OCI-LY1 (cell line): ENCODE measurements around the gene GCSH.

Experiments used
- H2AFZ ChIP-seq: fragments of 200-600 bp; sonication (generic), shearing (Covaris generic); 2 replicates; pipeline ENCODE4 v1.6.0; 2014; ENCODE audit warnings: antibody characterized with exemption, mild to moderate bottlenecking, low read length
- H3F3A ChIP-seq: fragments of 200-600 bp; sonication (generic), shearing (Covaris generic); 2 replicates; pipeline ENCODE4 v1.6.0; 2014; ENCODE audit warnings: mild to moderate bottlenecking, antibody characterized with exemption, low read length, moderate library complexity; ENCODE audit not compliant: insufficient read depth
- H3K27ac ChIP-seq: fragments of 200-600 bp; sonication (generic); 2 replicates; pipeline ENCODE4 v1.5.1; 2014; ENCODE audit warnings: low read length, mixed run types, mild to moderate bottlenecking, low read depth; ENCODE audit not compliant: poor library complexity, severe bottlenecking
- H3K27me3 ChIP-seq: fragments of 200-600 bp; sonication (generic); 2 replicates; pipeline ENCODE4 v1.6.0; 2014; ENCODE audit warnings: antibody characterized with exemption, mild to moderate bottlenecking, low read length, moderate library complexity; ENCODE audit not compliant: insufficient read depth
- H3K36me3 ChIP-seq: fragments of 200-600 bp; sonication (generic); 2 replicates; pipeline ENCODE4 v1.6.1; 2014; ENCODE audit warnings: mild to moderate bottlenecking, antibody characterized with exemption, low read length, moderate library complexity, mixed read lengths; ENCODE audit not compliant: insufficient read depth
- H3K4me1 ChIP-seq: fragments of 200-600 bp; sonication (generic); 2 replicates; pipeline ENCODE4 v1.5.1; 2014; ENCODE audit warnings: mild to moderate bottlenecking, low read length, moderate library complexity; ENCODE audit not compliant: insufficient read depth, severe bottlenecking
- H3K4me2 ChIP-seq: fragments of 200-600 bp; sonication (generic), shearing (Covaris generic); 2 replicates; pipeline ENCODE4 v1.6.1; 2014; ENCODE audit warnings: low read length
- H3K4me3 ChIP-seq: fragments of 200-600 bp; sonication (generic); 2 replicates; pipeline ENCODE4 v1.5.1; 2014; ENCODE audit warnings: low read length, low read depth, mild to moderate bottlenecking, mixed read lengths; ENCODE audit not compliant: poor library complexity, severe bottlenecking
- H3K79me2 ChIP-seq: fragments of 200-600 bp; shearing (Covaris generic); 2 replicates; pipeline ENCODE4 v1.6.1; 2016; ENCODE audit warnings: mixed run types, low read length, mixed read lengths; ENCODE audit not compliant: insufficient read depth
- H3K9ac ChIP-seq: fragments of 200-600 bp; sonication (generic), shearing (Covaris generic); 2 replicates; pipeline ENCODE4 v1.6.1; 2014; ENCODE audit warnings: mild to moderate bottlenecking, low read length, mixed read lengths
- H3K9me2 ChIP-seq: fragments of 200-600 bp; sonication (generic), shearing (Covaris generic); 2 replicates; pipeline ENCODE4 v1.6.1; 2014; ENCODE audit warnings: low read depth, mild to moderate bottlenecking, low read length, mixed read lengths
- H3K9me3 ChIP-seq: fragments of 200-600 bp; shearing (Covaris generic); 2 replicates; pipeline ENCODE4 v1.6.1; 2014; ENCODE audit warnings: low read length, mixed read lengths
- H4K20me1 ChIP-seq: fragments of 200-600 bp; sonication (generic), shearing (Covaris generic); 2 replicates; pipeline ENCODE4 v1.6.0; 2016; ENCODE audit warnings: mild to moderate bottlenecking, low read length; ENCODE audit not compliant: insufficient read depth
- CTCF ChIP-seq: fragments of 200-600 bp; sonication (generic), shearing (Covaris generic); IDR thresholded peaks from 2 replicates; pipeline ENCODE4 v1.5.1; 2017; ENCODE audit warnings: mild to moderate bottlenecking, antibody characterized with exemption, low read length, moderate library complexity, mixed read lengths
- EZH2 ChIP-seq: fragments of 200-600 bp; sonication (generic), shearing (Covaris generic); IDR thresholded peaks from 2 replicates; pipeline ENCODE4 v1.8.0; 2017; ENCODE audit warnings: borderline replicate concordance, mixed run types, mild to moderate bottlenecking, antibody characterized with exemption, low read length, moderate library complexity, mixed read lengths

GCSH gene

DNA sequence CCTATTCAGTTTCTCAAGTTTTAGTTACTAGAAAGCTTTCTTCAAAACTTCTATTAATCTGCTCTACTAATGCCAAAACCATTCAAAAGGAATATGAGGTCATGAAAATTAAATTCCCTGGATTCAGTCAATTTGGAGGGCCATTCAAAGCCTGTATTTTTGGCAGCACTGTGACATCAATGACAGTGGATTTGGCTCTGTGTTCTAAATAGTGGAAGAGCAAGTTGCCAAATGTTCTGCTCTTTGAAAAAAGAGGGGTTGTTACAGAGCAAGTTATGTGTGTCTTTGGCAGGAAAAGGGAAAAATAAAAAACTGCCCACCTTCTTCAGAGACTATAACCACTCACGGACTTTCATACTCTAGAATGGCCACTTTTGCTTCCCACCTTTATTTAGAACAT is 16.0 kb downstream of the GCSH start:
- Histone ChIP-seq H3K4me2 (no peak overlapping the region), H3F3A (no peaks in the 10 kb centered on the region), H3K27ac (no peak overlapping the region), H3K36me3 (peaks cover 19% of the 10 kb centered on the region; the same call in 1 of the 2 replicates), H2AFZ (no peak overlapping the region), H3K4me1 (peaks cover 11% of the 10 kb centered on the region), H3K79me2 (no peaks in the 10 kb centered on the region), H3K27me3 (no peaks in the 10 kb centered on the region), H3K9me3 (no peaks in the 10 kb centered on the region), H3K9ac (no peak overlapping the region), H3K9me2 (no peaks in the 10 kb centered on the region), H4K20me1 (no peaks in the 10 kb centered on the region), H3K4me3 (no peak overlapping the region)
- no peak for TF ChIP-seq CTCF

DNA sequence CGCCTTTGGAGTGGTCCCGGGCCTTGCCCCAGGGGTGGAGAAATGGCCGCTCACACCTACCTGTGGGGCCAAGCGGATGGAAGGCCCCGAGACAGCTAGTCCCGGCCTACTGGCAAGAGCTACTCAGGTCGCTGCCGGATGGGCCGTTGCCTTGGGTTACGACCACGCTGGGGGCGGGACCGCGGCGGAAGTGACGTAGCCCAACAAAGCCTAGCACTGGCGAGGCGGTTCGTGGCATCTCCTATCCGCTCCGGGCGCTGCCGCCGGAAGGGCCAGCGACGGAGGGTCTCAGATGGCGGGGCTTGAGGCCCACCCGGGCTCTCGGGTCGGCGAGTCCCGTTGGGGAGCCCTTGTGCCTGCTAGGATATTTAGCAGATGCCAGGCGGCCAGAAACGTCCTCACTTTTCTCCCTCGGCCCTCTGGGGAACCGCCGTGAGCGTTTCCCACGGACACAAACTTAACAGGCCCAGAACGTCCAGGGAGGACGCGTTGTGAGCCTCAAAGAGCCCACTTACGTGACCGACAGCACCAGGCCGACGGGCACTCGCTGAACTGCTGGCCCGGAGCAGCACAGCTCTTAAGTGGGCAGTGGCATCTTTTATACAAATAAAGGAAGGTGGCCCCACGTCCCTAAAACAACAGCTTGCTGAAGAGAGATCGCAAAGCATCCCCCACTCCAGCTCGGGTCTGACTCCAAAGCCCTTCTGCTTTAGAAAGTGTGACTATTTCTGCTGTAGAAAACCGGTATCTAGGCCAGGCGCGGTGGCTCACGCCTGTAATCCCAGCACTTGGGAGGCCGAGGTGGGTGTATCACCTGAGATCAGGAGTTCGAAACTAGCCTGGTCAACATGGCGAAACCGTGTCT is 18.9 kb downstream of the GCSH start, which contains the start of gene C16orf46:
Gene C16orf46, minus strand, starts transcription at position 163 of the 865 bp plus-strand sequence. CDS start 13,283 bp downstream, outside the sequence.
- peaks cover 9% of the 10 kb centered on the region; the same call in 1 of the 2 replicates for H3K36me3 ChIP-seq

DNA sequence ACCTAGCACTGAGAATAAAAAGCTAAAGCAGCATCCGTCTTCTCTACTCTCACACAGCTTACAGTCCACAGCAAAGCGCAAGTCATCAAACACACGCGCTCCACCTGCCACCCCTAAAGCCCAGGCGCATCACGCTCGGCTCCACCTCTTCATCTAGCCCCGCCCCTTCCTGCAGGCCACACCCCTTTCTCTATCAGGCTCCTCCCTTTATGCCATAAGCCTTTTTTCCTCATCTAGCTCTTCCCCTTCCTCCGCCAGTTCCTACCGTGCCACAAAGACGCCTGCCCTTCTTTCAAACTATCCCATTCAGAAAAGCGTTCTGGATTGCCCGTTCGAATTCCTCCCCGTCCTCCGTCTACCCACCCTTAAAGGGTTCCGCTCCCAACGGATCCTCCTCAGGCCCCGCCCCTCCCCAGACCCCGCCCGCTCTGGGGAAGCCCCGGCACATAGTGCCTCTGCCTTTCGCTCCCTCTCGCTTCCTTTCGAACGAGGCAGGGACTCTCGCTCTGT is 19.6 kb downstream of the GCSH start:
- Histone ChIP-seq H3K4me2 (peak overlapping the region; percentile 80), H4K20me1 (no peaks in the 10 kb centered on the region), H3K4me1 (peaks cover 11% of the 10 kb centered on the region), H3K27me3 (no peaks in the 10 kb centered on the region), H3K27ac (peak overlapping the region; percentile 74), H3K9ac (peak overlapping the region; percentile 69), H3K4me3 (peak overlapping the region; percentile 71), H3K79me2 (no peaks in the 10 kb centered on the region), H3K36me3 (peaks cover 5% of the 10 kb centered on the region; the same call in 1 of the 2 replicates), H3K9me2 (no peaks in the 10 kb centered on the region), H3K9me3 (no peaks in the 10 kb centered on the region), H2AFZ (peak overlapping the region; percentile 44; the same call in 1 of the 2 replicates), H3F3A (no peaks in the 10 kb centered on the region)
- no peak for TF ChIP-seq CTCF
- no peak for TF ChIP-seq EZH2

More for the DNA sequence above, 18.9 kb downstream of the GCSH start, which contains the start of gene C16orf46:
- Histone ChIP-seq H4K20me1 (no peaks in the 10 kb centered on the region), H3F3A (no peaks in the 10 kb centered on the region), H3K9me2 (no peaks in the 10 kb centered on the region), H2AFZ (peak within 1 kb of the TSS; percentile 44; the same call in 1 of the 2 replicates), H3K4me1 (peaks cover 11% of the 10 kb centered on the region), H3K79me2 (no peaks in the 10 kb centered on the region), H3K4me3 (peak within 1 kb of the TSS; percentile 71), H3K9me3 (no peaks in the 10 kb centered on the region), H3K27ac (peak within 1 kb of the TSS; percentile 74), H3K27me3 (no peaks in the 10 kb centered on the region), H3K9ac (peak within 1 kb of the TSS; percentile 69), H3K4me2 (peak within 1 kb of the TSS; percentile 80)
- TF ChIP-seq CTCF: no peak
- no peak for TF ChIP-seq EZH2
